HPDE6-E6E7 (cell line): ENCODE results near the gene TECPR1.

Experiments used
- DNase-seq: peaks from one replicate; pipeline ENCODE4 v3.0.0; 2011; ENCODE audit warnings: missing footprints; ENCODE audit errors: extremely low spot score

Gene TECPR1, protein sequence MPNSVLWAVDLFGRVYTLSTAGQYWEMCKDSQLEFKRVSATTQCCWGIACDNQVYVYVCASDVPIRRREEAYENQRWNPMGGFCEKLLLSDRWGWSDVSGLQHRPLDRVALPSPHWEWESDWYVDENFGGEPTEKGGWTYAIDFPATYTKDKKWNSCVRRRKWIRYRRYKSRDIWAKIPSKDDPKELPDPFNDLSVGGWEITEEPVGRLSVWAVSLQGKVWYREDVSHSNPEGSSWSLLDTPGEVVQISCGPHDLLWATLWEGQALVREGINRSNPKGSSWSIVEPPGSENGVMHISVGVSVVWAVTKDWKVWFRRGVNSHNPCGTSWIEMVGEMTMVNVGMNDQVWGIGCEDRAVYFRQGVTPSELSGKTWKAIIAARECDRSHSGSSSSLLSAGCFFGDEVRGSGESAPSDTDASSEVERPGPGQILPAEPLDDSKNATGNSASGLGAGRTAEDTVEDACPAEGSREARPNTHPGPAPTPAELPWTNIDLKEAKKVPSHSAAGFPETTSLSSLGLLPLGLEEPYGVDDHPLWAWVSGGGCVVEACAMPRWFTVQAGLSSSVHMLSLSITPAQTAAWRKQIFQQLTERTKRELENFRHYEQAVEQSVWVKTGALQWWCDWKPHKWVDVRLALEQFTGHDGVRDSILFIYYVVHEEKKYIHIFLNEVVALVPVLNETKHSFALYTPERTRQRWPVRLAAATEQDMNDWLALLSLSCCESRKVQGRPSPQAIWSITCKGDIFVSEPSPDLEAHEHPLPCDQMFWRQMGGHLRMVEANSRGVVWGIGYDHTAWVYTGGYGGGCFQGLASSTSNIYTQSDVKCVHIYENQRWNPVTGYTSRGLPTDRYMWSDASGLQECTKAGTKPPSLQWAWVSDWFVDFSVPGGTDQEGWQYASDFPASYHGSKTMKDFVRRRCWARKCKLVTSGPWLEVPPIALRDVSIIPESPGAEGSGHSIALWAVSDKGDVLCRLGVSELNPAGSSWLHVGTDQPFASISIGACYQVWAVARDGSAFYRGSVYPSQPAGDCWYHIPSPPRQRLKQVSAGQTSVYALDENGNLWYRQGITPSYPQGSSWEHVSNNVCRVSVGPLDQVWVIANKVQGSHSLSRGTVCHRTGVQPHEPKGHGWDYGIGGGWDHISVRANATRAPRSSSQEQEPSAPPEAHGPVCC

DNA sequence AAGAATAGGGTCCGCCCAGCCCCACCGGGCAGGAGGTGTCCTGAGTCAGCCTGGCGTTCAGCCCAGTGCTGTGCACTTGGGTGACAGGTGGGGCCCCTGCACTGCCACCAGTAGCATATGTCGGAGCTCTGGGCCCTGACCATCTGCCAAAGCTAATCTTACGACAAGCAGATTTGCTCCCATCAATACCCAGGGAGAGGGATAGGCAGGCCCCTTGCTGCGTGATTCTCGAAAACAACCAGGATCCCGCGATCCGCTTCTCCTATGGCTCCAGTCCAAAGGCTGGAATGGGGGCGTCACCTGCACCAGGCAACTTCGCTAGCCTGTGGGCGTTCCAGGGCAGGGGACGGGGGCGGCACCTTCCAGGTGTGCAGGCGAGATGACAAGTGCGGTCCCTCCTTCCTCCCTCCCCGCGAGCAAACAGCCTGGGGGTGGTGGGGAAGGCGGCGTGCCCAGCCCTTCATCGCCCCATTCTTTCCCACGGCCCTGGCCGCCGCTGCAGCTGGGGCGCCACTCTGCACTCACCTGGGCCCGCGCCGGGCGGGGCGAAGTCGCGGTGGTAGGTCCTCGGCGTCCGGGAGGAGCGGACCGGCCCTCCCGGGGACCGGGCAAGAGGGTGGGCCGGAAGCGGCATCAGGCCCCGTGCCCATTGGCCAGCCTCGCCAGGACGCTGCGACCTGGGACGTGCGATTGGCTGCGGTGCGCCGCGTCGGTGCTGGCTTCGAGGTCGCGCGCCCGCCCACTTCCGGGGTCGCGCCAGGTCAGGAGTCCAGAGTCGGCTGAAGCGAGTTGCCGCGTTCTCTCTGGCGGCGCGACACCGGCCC is at the start of gene TECPR1:
TSS of gene TECPR1 (minus strand) at position 632 of the 824 bp plus-strand sequence. CDS start 6,086 bp downstream, outside the sequence.
- DNase-seq: peak; percentile 98

DNA sequence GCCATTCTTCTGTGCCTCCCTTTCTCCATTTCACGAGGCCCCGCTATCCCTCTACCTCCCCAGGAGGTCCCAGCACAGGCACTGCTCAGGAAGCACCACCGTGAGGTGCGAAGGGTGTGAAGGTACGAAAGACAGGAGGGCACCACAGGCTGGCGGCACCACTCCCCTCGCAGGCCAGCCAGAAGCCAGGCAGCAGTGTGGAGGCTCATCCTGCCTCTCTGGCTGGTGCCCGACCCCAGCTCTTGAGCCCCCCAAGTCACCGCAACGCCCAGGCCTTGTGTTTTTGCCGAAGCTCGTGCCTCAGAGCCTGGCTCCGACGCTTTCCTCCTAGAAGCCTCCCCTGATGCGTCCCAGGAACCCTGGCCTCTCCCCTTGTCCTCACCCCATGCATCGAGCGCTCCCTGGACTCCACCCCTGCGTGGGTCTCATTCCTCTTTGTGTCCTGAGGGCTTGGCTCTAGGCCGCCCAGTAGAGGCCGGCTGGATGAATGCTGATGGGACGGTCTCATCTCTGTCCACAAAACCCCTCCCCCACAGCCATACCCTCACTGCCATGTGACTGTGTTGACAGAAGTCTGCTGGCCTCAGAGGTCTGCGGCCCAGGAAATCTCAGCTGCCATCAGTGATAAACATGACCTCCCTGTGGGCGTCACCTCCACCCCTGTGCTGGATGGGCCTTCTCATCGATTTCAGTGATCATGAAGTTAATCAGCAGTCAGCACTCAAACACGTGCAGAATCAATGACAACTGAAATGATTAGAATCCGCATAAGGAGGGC is 48.8 kb upstream of the TECPR1 start:
- DNase-seq: no peak

DNA sequence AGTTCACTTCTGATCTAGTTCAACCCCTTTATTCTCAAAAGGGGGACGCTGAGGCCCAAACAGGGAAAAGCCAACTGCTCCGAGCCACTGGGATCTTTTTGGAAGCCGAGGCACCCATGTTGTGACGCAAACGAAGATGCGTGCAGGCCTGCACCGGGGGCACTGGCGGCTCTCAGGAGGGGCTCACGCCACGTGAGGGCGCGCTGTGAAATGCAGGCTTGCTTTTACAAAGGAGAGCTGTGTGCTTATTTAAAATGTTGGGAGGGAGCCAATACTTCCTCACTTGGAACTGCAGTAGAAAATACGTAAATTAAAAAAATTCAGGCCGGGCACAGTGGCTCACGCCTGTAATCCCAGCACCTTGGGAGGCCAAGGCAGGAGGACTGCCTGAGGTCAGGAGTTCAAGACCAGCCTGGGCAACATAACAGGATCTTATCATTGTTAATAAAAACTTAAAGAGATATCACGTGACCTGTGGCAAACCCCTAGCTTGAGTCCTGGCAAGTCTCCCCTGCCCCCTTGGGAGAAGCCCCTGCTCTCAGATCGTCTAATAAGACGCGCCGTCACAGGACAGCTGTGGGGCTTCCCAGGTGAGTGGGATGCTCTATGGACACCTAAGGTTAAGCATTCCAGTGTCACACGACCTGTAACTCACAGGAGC is 45.7 kb upstream of the TECPR1 start:
- DNase-seq: no peak

- DNase-seq: no peak
Observed at GRCh38 chr7:98296833-98297232, 44.8 kb upstream of the TECPR1 start.

DNA sequence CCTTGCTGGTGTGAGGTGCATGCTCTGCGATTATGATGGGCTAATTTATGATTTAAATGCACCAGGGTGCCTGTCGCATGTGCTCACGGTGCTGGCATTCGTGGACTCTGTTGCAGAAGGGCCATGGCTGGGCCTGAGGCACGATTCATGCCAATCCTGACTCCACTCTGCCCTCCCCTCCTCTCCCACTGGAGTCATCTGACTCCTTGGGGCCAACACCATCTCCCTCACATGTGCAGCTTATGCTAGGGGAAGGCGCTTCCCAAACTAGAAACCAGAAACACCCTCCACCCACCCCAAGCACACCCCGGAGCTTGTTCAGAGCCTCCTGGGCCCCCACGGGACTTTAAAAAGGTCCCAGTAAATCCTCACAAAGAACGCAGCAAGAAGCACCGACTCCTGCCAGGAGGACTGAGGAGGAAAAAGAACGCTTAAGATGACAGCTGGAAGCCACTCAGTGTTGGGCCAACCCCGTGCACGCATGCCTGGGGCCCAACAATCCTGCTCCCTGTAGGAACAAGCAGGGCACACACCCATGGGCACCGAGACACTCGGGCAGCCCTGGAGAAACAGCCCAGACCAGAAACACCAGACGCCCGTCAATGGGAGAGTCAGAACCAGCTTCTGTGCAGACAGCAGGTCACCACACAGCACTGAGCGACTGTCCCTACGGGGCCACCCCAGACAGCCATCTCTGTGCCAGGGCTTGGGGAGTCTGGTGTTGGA is 43.6 kb upstream of the TECPR1 start:
- no peak for DNase-seq

- peak; percentile 74 for DNase-seq
Observed at GRCh38 chr7:98294798-98295382, 42.9 kb upstream of the TECPR1 start.

GRCh38 chr7:98294326-98294725 is 42.3 kb upstream of the TECPR1 start:
- DNase-seq: no peak

DNA sequence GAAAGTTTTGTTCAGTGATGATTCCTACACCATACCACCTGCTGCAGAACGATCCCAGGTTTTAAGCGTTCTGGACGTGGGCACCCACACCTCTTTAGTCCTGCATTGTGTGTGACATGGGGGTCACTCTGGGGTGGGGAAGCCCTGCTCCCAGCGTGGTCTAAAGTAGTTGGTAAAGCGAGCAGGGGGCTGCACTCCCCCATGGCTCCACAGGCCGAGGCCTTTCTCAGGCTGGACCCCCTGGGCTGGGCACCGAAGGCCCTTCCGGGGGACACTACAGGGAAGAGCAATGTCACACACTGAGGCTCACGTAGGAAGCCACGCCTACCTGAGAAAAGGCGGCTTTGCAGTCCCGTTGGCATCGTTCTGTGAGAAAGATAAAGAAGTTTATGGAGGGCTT is 41.7 kb upstream of the TECPR1 start:
- no peak for DNase-seq

DNA sequence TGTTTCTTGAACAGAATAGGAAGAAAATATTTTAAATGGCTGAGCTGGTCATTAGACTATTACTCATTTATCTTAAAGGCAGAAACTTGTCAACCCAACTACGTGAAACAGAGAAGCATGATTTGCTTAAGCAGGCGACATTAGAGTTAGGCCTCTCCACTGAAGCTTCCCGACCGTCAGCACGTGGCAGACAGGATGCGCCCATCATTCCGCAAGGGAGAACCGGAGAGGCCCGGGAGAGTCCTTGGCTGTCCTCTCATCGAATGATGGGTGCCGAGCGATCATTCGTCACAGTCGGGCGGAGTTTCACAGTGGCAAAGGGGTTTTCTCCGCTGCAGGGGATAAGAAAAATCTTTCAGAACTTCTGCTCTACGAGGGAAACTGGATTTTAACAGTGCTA is 41.2 kb upstream of the TECPR1 start:
- no peak for DNase-seq

- no peak for DNase-seq
Observed at GRCh38 chr7:98291717-98292116, 39.7 kb upstream of the TECPR1 start.

GRCh38 chr7:98289333-98289875 is 37.4 kb upstream of the TECPR1 start:
- no peak for DNase-seq

DNA sequence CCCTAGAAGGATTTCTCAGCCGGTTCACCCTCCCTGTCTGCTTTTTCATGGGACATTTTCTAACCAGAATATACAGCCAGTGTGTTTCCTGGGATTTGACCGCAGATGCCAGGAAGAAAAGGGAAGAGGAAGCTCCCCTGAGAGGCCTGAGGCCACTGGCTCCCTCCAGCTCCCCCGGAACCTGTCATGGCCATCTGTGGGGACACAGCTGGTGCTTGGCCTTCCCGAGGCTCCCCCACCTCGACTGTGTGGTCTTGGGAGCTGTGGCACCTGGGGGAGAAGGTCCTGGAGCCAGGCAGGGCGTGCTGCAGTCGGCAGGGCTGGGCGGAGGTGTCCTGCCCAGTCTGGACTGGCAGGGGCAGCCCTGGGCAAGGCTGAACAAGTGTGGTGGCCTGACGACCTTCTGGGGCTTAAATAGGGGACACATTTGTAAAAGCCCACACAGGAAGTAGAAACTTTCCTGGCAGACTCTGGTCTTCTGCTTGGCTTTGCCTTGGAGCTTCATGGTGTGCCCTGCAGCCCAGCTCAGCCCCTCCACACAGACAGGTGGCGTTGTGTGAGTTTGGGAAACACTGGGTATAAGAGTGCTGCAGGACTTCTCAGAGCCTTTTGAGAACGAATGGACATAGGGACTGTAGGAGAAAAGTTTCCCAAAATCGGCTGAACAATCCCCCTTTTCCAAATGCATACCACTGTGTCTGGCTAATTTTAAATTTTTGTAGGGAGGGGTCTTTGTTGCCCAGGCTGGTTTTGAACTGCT is 36.2 kb upstream of the TECPR1 start:
- DNase-seq: no peak

- DNase-seq: peak; percentile 91
Observed at GRCh38 chr7:98287486-98287959, 35.5 kb upstream of the TECPR1 start.

DNA sequence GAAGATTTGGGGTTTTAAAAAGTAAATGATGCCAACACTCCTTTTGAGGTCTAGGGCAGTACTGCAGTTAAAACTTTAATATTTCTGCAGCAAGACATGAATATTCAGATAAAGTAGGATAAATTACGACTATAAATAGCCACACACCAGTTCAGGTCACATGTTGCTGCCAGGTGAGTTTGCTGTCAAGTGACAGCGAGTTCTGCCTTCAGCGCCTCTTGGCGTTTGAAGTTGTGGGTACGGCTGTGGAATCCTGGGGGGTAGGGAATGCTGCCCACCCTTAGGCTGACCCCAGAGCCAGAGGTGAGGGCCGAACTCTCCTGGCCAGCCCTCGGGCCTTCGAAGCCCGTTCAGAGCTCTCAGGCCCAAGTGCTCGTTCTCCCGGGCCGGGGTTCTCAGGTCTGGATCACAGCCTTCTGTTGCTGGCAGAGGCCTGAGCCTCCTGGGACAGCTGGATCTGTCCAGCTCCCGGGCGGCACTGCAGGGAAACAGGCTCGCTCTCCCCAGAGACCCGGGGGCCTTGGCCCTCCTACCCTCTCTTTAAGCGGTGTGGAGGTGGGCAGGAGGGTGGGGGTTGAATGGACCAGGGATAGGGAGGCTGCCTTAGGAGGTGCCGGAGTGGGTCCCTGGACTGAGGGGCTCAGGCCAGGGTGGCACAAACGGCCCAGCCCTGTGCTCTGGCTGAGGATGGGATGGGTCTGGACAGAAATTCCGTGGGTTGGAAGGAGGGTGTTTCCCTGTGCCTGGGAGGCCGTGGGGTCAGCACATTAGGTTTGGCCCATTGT is 34.9 kb upstream of the TECPR1 start:
- DNase-seq: no peak

DNA sequence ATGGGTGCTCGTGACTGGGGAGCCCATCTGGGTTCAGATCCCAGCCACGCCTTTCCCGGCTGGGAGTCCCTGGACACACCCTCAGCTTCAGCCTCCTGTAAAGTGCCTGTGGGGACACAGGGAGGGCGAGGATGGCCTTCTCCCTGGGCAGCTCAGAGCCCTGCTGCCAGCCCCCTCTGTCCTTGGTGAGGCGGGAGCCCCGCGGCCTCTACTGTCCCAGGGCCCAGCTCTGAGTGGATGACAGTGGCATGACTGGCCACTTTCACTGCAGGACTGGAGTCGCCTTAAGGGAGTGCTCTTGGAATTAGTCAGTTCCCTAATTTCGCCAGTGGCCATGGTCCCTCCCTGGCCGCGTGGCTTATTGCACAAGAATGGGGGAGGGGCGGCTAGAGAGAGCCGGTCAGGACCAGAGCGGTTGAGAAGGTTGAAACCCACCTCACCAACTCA is 34.1 kb upstream of the TECPR1 start:
- no peak for DNase-seq

DNA sequence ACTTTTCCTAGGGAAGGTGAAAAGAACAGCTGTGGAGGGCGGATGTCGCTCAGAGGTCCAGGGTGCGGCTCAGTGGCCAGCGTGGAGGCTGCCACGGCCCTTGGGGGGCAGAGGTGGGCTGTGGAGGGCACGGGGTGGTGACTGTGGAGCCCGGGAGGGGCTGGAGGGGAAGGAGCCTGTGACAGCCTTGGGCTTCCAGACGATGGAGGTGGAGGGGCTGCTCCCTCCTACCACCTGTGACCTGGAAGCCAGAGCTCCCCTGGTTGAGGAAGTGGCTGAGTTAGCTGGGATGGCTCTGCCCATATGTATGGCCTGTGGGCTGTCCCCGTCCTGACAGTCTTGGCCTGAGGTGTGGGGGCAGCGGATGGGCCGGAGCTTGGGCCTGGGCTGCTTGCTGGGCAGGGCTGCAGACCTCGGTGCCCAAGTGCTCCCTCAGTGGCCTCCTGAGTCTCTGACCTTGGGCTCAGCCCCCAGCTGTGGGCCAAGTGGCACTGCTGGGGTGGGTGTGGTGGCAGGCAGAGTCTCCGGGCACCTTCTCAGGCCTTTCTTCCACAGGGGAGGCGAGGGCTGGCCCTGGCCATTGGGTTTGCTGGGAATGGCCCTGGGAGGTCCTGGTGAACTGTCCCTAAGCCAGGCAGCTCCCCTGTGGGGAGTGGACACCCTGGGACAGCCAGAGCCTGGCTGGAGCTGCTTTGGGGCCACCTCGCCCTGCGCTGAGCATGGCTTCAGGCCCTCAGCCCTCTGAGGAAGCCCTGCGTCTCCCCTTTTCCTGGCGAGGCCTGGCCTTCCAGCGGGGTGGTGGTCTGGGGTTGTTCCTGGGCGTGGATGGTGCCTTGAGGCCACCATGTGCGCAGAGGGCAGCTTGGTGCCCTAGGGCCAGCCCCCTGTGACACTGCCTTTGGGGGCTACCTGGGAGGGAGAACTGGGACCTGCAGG is 33.4 kb upstream of the TECPR1 start:
- no peak for DNase-seq
